ENCODE data around the gene PRSS53. TPM values are rescaled to one million over a fixed set of nuclear protein-coding genes. Genes with fewer than 3 reads are reported as not detected.

Gene PRSS53
- total and polyA plus RNA-seq, 3 donors from 2014 or later = 1.1 to 6.1 (median 2.7) TPM

GRCh38 chr16:31099860-31100638 is 11.3 kb upstream of the PRSS53 start:
- DNase-seq = no peak
- WGBS, 2 donors = 65 to 70% methylated on average over 3 to 4 of the region's 4 CpGs
- no peaks in the 10 kb centered on the region for H3K9me3 ChIP-seq
- TF ChIP-seq CTCF (IDR thresholded peaks at IDR 0.05) (no peak), POLR2A (IDR thresholded peaks at IDR 0.05) (no peak)
- no peaks in the 10 kb centered on the region for H3K27me3 ChIP-seq
- intact Hi-C loops (cut with DNase I; ENCODE audit: low total_unique reads) = loop anchor here (5.0 kb wide), 1 partner anchor 118 kb away; no protein-coding TSS in a partner anchor
- H3K4me3 ChIP-seq = no peak overlapping the region
- H3K27ac ChIP-seq = no peak overlapping the region
- H3K4me1 ChIP-seq = no peaks in the 10 kb centered on the region
- H3K36me3 ChIP-seq (ENCODE audit: low read depth, missing control alignments) = no peaks in the 10 kb centered on the region

GRCh38 chr16:31094424-31095120 is 5.8 kb upstream of the PRSS53 start, which contains the start of gene VKORC1:
Gene VKORC1 (minus strand): TSS chr16:31094797. CDS start chr16:31094729, 68 bp downstream.
- peak within 1 kb of the TSS; percentile 82 for H3K27ac ChIP-seq

GRCh38 chr16:31094088-31094423 is 5.3 kb upstream of the PRSS53 start:
- Histone ChIP-seq H3K27me3 (no peaks in the 10 kb centered on the region), H3K4me3 (peak overlapping the region; percentile 80 to 87), H3K4me1 (peaks cover 6% of the 10 kb centered on the region), H3K27ac (peak overlapping the region; percentile 82), H3K36me3 (ENCODE audit: low read depth, missing control alignments) (no peaks in the 10 kb centered on the region), H3K9me3 (no peaks in the 10 kb centered on the region)
- intact Hi-C loops (cut with DNase I; ENCODE audit: low total_unique reads) = no loop called here
- TF ChIP-seq CTCF (IDR thresholded peaks at IDR 0.05) (no peak), POLR2A (IDR thresholded peaks at IDR 0.05) (no peak)
- WGBS, 2 donors = 0% methylated on average over 20 of the region's 20 CpGs
- DNase-seq = peak; percentile 53

More at GRCh38 chr16:31094424-31095120, 5.8 kb upstream of the PRSS53 start, which contains the start of gene VKORC1:
- DNase-seq = peak; percentile 97
- intact Hi-C loops (cut with DNase I; ENCODE audit: low total_unique reads) = loop anchor here (5.0 kb wide), 1 partner anchor 112 kb away; no protein-coding TSS in a partner anchor
- Histone ChIP-seq H3K4me1 (peaks cover 6% of the 10 kb centered on the region), H3K27me3 (no peaks in the 10 kb centered on the region), H3K4me3 (peak within 1 kb of the TSS; percentile 80 to 87), H3K36me3 (ENCODE audit: low read depth, missing control alignments) (no peaks in the 10 kb centered on the region), H3K9me3 (no peaks in the 10 kb centered on the region)
- TF ChIP-seq POLR2A (IDR thresholded peaks at IDR 0.05) (no peak), CTCF (IDR thresholded peaks at IDR 0.05) (peak in 2 of 3 experiments; percentile 12 to 21)
- 1% methylated on average over 42 to 67 of the region's 69 CpGs for WGBS, 2 donors

- intact Hi-C loops (cut with DNase I; ENCODE audit: low total_unique reads) = no loop called here
- Histone ChIP-seq H3K27me3 (no peaks in the 10 kb centered on the region), H3K27ac (no peak overlapping the region), H3K36me3 (ENCODE audit: low read depth, missing control alignments) (no peaks in the 10 kb centered on the region), H3K4me3 (no peak overlapping the region), H3K4me1 (peaks cover 6% of the 10 kb centered on the region), H3K9me3 (no peaks in the 10 kb centered on the region)
- TF ChIP-seq POLR2A (IDR thresholded peaks at IDR 0.05) = no peak
- no peak for TF ChIP-seq CTCF (IDR thresholded peaks at IDR 0.05)
- no peak for DNase-seq
- 25 to 39% methylated on average over 12 to 16 of the region's 17 CpGs for WGBS, 2 donors
These were observed 4.5 kb upstream of the PRSS53 start for GRCh38 chr16:31093132-31093703.

Data from testis (tissue), 3 donors.